GM12878 (cell line): ENCODE measurements around the gene TAOK2. TPM values are rescaled to one million over a fixed set of nuclear protein-coding genes. Genes with fewer than 3 reads are reported as not detected.

Experiments
- ATAC-seq: fragments of 200-7000 bp; cut with Tn5 transposase; 3 replicates; pipeline ENCODE4 v1.9.1; 2020; ENCODE audit warnings: mild to moderate bottlenecking, moderate library complexity
- BruUV-seq: library from RNA; stranded (reverse); fragments of 400-500 nt; replicated peaks from 2 replicates; lab custom pipeline; 2021; lab: Mats Ljungman, UMichigan
- CTCF ChIA-PET: fragments of 300-600 bp; sonication (Branson Sonifier 250); formaldehyde crosslinking; extraction: SDS; loops from one replicate; lab custom pipeline; 2021; ENCODE audit warnings: inconsistent platforms; lab: Yijun Ruan, JAX
- POLR2A ChIA-PET: fragments of 350-600 bp; formaldehyde crosslinking; extraction: SDS; loops from one replicate; lab custom pipeline; 2021; ENCODE audit warnings: inconsistent platforms; lab: Charles Lee
- RAD21 ChIA-PET: fragments of 300-600 bp; sonication (Branson Sonifier 250); formaldehyde crosslinking; loops from one replicate; lab custom pipeline; 2023; ENCODE audit warnings: antibody characterized with exemption; ENCODE audit not compliant: unreplicated experiment; lab: Charles Lee
- SMC1A ChIA-PET: fragments of 300-600 bp; sonication (Branson Sonifier 250); formaldehyde crosslinking; loops from one replicate; lab custom pipeline; 2023; ENCODE audit not compliant: unreplicated experiment, uncharacterized antibody; lab: Charles Lee
- DNase-seq: peaks from one replicate; pipeline ENCODE4 v3.0.0-alpha.2; 2011; ENCODE audit warnings: low read depth, low spot score
- FAIRE-seq: peaks from 3 replicates; lab custom pipeline; 2011; peaks lifted over from hg19 to GRCh38; lab: Jason Lieb, UNC
- H2AFZ ChIP-seq: 2 replicates; pipeline ENCODE4 v1.6.0; 2011; ENCODE audit warnings: low read depth, low read length, control low read depth; ENCODE audit not compliant: control insufficient read depth
- H3K27ac ChIP-seq: 2 replicates; pipeline ENCODE4 v1.5.1; 2011; ENCODE audit warnings: control low read depth; ENCODE audit not compliant: control insufficient read depth, insufficient read depth
- H3K27me3 ChIP-seq, 2 experiments: replicated peaks in 1 of 2; 2 replicates each; pipeline versions ENCODE4 v1.6.0 to v1.6.1; 2011; ENCODE audit warnings: low read length in 1 of 2; ENCODE audit not compliant: control insufficient read depth in 2 of 2, insufficient read depth in 2 of 2
- H3K36me3 ChIP-seq, 2 experiments: 2 replicates each; pipeline ENCODE4 v1.5.1; 2011; ENCODE audit warnings: low read length in 1 of 2; ENCODE audit not compliant: control insufficient read depth in 2 of 2, insufficient read depth in 2 of 2
- H3K4me1 ChIP-seq: 2 replicates; pipeline ENCODE4 v1.6.1; 2011; ENCODE audit warnings: mild to moderate bottlenecking, low read length, moderate library complexity, mixed read lengths; ENCODE audit not compliant: control insufficient read depth, insufficient read depth
- H3K4me2 ChIP-seq: 2 replicates; pipeline ENCODE4 v1.6.0; 2011; ENCODE audit warnings: control low read depth; ENCODE audit not compliant: control insufficient read depth, insufficient read depth
- H3K4me3 ChIP-seq: fragments of 200-600 bp; sonication (generic); 2 replicates; pipeline ENCODE4 v1.5.1; 2016
- H3K79me2 ChIP-seq: 2 replicates; pipeline ENCODE4 v1.6.0; 2011; ENCODE audit warnings: low read length; ENCODE audit not compliant: control insufficient read depth, insufficient read depth
- H3K9ac ChIP-seq: 2 replicates; pipeline ENCODE4 v1.8.0; 2011; ENCODE audit warnings: low read length, control low read depth, mixed read lengths; ENCODE audit not compliant: control insufficient read depth, insufficient read depth
- H3K9me3 ChIP-seq: replicated peaks from 3 replicates; pipeline ENCODE4 v1.5.1; 2011; ENCODE audit warnings: mild to moderate bottlenecking, low read length; ENCODE audit not compliant: control insufficient read depth, insufficient read depth
- H4K20me1 ChIP-seq: 2 replicates; pipeline ENCODE4 v1.6.0; 2011; ENCODE audit not compliant: control insufficient read depth, insufficient read depth
- ASH2L ChIP-seq: fragments of 300-600, 200-600 bp; sonication (generic); IDR thresholded peaks from 2 replicates; pipeline ENCODE4 v1.6.1; 2017; ENCODE audit warnings: low read depth, mild to moderate bottlenecking, borderline replicate concordance
- EP300 ChIP-seq, 2 experiments: fragments of 150-350 bp in 1 of 2; IDR thresholded peaks; 2 replicates each; pipeline ENCODE4 v1.6.1; 2011 to 2012; ENCODE audit warnings: low read depth in 2 of 2, low read length in 2 of 2, borderline replicate concordance in 1 of 2, improper control_type of control experiment in 1 of 2, inconsistent platforms in 1 of 2; ENCODE audit not compliant: control insufficient read depth in 1 of 2
- LARP7 ChIP-seq: fragments of 450-650 bp; IDR thresholded peaks from 2 replicates; pipeline ENCODE4 v1.6.1; 2017; ENCODE audit warnings: mild to moderate bottlenecking
- MEF2A ChIP-seq: IDR thresholded peaks from 2 replicates; pipeline ENCODE4 v1.6.1; 2011; ENCODE audit warnings: low read depth, mild to moderate bottlenecking, low read length, moderate library complexity; ENCODE audit not compliant: insufficient read depth
- MYB ChIP-seq: fragments of 150-350 bp; IDR thresholded peaks from 2 replicates; pipeline ENCODE4 v1.6.1; 2014; ENCODE audit warnings: mild to moderate bottlenecking, low read depth, low read length, borderline replicate concordance
- NFXL1 ChIP-seq: fragments of 450-650 bp; IDR thresholded peaks from 2 replicates; pipeline ENCODE4 v1.6.1; 2017; ENCODE audit warnings: antibody characterized with exemption, mild to moderate bottlenecking, borderline replicate concordance
- PAX5 ChIP-seq: IDR thresholded peaks from 2 replicates; pipeline ENCODE4 v1.6.1; 2011; ENCODE audit warnings: low read depth, low read length, borderline replicate concordance
- RELA ChIP-seq: fragments of 450-650 bp; IDR thresholded peaks from 2 replicates; pipeline ENCODE4 v1.8.0; 2014; ENCODE audit warnings: borderline replicate concordance; ENCODE audit not compliant: partially characterized antibody
- SIN3A ChIP-seq: IDR thresholded peaks from 2 replicates; pipeline ENCODE4 v1.6.1; 2012; ENCODE audit warnings: low read depth, low read length, improper control_type of control experiment
- SMAD1 ChIP-seq: fragments of 450-650 bp; IDR thresholded peaks from 2 replicates; pipeline ENCODE4 v1.6.1; 2018; ENCODE audit warnings: mild to moderate bottlenecking, low read depth; ENCODE audit not compliant: partially characterized antibody
- SMARCA5 ChIP-seq: fragments of 450-650 bp; IDR thresholded peaks from 2 replicates; pipeline ENCODE4 v1.6.1; 2017; ENCODE audit warnings: mild to moderate bottlenecking
- WGBS: methylation state at CpG from one replicate; pipeline ENCODE4 v1.1.6; 2016; ENCODE audit warnings: low lambda C conversion rate; ENCODE audit not compliant: insufficient replicate concordance, insufficient coverage; ENCODE audit errors: missing lambda C conversion rate; 5-methylcytosine and 5-hydroxymethylcytosine counted together
- in situ Hi-C: fragments of 300-500 bp; cut with MboI; formaldehyde crosslinking; loops from 9 replicates; pipeline ENCODE4 v1.14.3; 2018; ENCODE audit warnings: mixed read lengths
- intact Hi-C: fragments of 100-400 bp; cut with micrococcal nuclease; formaldehyde crosslinking; loops from one replicate; pipeline ENCODE4 v1.14.2; 2022; ENCODE audit not compliant: unreplicated experiment
- polyA plus RNA-seq, 11 experiments: library from polyadenylated mRNA; depleted of rRNA in 4 of 11; unstranded in 6 of 11; stranded (reverse) in 5 of 11; fragments of >200 nt; fragmentation: Nextera tagmentation in 4 of 11; fragmentation: Illumina TruSeq in 1 of 11; extraction: Ambion mirVana in 4 of 11; extraction: Trizol in 1 of 11; gene quantifications; 1 replicate in 1 of 11; 2 replicates in 10 of 11; pipeline versions ENCODE4 v1.2.1 to v1.2.3, GENCODE V29; 2011 to 2016; ENCODE audit warnings: inconsistent platforms in 2 of 11, missing spikeins in 2 of 11, low read depth in 1 of 11
- total RNA-seq, 4 experiments: library from RNA; depleted of rRNA in 3 of 4; stranded (reverse); fragments of >200 nt in 3 of 4; fragmentation: Illumina TruSeq in 1 of 4; extraction: Trizol in 1 of 4; gene quantifications; 2 replicates each; pipeline versions ENCODE4 v1.2.1 to v1.2.3, GENCODE V29; 2013 to 2021
- TF ChIP-seq, protein P1 (sequence below): fragments of 450-650 bp; IDR thresholded peaks from 2 replicates; pipeline ENCODE4 v1.6.1; 2018; ENCODE audit warnings: borderline replicate concordance, mild to moderate bottlenecking; ENCODE audit not compliant: partially characterized antibody
- TF ChIP-seq, protein P2 (sequence below): fragments of 450-650 bp; IDR thresholded peaks from 2 replicates; pipeline ENCODE4 v1.6.1; 2017; ENCODE audit warnings: antibody characterized with exemption, mild to moderate bottlenecking, moderate library complexity

The TAOK2 gene
- total and polyA plus RNA-seq, 10 of the 15 experiments (the other 5 are each of a cell fraction or from before 2014, with no cell fraction given), result 0.14 to 40.2 (median 11.6) TPM

DNA sequence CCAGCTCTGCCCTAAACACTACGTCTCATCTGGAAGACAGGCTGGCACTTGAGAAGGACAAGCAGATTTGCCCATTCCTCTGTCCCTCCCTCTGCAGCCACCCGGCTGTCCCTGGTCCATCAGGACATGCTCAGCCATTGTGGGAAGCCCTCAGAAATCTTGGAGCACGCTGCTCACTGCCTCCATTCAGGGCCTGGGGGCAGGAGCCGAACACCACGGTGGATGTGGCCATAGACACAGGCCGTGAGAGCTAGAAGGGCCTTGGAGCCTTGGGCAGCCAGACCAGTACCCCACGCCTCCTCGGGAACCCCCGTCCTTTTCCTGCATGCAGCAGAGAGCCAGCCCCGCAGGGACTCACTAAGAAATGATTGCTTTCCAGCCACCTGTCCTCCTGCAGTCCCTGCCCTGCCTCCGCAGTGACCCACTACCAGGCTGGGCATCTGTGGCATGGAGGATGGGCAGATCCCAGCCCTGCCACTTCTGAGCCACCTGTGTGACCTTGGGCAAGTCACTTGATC lies 33.8 kb downstream of the TAOK2 start:
- no peaks in the 10 kb centered on the region; a peak in 2 of 4 replicates for H3K36me3 ChIP-seq
- H3K9me3 ChIP-seq, result no peaks in the 10 kb centered on the region
- 58% methylated on average over 11 of the region's 11 CpGs for WGBS
- ATAC-seq (no peak), DNase-seq (no peak), FAIRE-seq (no peak)
- peaks cover 3 to 7% of the 10 kb centered on the region in 2 experiments; a peak in 3 of 4 replicates for H3K27me3 ChIP-seq
- no peak overlapping the region for H3K27ac ChIP-seq
- intact Hi-C loops, result no loop called here
- in situ Hi-C loops, result loop anchor here (25.0 kb wide), 1 partner anchor 895 kb away; no protein-coding TSS in a partner anchor
- ChIA-PET CTCF (no interaction called here), POLR2A (no interaction called here), SMC1A (no interaction called here), RAD21 (no interaction called here)
- no peak overlapping the region for H3K9ac ChIP-seq
- no peak overlapping the region for H3K4me3 ChIP-seq
- H3K4me1 ChIP-seq, result no peaks in the 10 kb centered on the region
- H3K79me2 ChIP-seq, result no peaks in the 10 kb centered on the region
- TF ChIP-seq, protein P1, sequence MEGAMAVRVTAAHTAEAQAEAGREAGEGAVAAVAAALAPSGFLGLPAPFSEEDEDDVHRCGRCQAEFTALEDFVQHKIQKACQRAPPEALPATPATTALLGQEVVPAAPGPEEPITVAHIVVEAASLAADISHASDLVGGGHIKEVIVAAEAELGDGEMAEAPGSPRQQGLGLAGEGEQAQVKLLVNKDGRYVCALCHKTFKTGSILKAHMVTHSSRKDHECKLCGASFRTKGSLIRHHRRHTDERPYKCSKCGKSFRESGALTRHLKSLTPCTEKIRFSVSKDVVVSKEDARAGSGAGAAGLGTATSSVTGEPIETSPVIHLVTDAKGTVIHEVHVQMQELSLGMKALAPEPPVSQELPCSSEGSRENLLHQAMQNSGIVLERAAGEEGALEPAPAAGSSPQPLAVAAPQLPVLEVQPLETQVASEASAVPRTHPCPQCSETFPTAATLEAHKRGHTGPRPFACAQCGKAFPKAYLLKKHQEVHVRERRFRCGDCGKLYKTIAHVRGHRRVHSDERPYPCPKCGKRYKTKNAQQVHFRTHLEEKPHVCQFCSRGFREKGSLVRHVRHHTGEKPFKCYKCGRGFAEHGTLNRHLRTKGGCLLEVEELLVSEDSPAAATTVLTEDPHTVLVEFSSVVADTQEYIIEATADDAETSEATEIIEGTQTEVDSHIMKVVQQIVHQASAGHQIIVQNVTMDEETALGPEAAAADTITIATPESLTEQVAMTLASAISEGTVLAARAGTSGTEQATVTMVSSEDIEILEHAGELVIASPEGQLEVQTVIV, result no peak
- TF ChIP-seq MEF2A (no peak), SMARCA5 (no peak), LARP7 (no peak), SIN3A (no peak), SMAD1 (no peak), MYB (no peak), NFXL1 (no peak), PAX5 (no peak), ASH2L (no peak), EP300 (IDR thresholded peaks at IDR 0.05; ENCODE audit: borderline replicate concordance in 1 of 2, control insufficient read depth in 1 of 2, low read depth in 2 of 2, low read length in 2 of 2) (no peak), RELA (no peak)
- TF ChIP-seq, protein P2, sequence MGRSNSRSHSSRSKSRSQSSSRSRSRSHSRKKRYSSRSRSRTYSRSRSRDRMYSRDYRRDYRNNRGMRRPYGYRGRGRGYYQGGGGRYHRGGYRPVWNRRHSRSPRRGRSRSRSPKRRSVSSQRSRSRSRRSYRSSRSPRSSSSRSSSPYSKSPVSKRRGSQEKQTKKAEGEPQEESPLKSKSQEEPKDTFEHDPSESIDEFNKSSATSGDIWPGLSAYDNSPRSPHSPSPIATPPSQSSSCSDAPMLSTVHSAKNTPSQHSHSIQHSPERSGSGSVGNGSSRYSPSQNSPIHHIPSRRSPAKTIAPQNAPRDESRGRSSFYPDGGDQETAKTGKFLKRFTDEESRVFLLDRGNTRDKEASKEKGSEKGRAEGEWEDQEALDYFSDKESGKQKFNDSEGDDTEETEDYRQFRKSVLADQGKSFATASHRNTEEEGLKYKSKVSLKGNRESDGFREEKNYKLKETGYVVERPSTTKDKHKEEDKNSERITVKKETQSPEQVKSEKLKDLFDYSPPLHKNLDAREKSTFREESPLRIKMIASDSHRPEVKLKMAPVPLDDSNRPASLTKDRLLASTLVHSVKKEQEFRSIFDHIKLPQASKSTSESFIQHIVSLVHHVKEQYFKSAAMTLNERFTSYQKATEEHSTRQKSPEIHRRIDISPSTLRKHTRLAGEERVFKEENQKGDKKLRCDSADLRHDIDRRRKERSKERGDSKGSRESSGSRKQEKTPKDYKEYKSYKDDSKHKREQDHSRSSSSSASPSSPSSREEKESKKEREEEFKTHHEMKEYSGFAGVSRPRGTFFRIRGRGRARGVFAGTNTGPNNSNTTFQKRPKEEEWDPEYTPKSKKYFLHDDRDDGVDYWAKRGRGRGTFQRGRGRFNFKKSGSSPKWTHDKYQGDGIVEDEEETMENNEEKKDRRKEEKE, result no peak
- no TSS peak for BruUV-seq
- no peaks in the 10 kb centered on the region for H4K20me1 ChIP-seq
- no peak overlapping the region for H2AFZ ChIP-seq
- no peak overlapping the region for H3K4me2 ChIP-seq
